Stomach (tissue), 4 donors: ENCODE measurements around the gene ZSWIM5.

Source experiments
- POLR2A ChIP-seq, 4 donors: fragments of 450-650 bp; IDR thresholded peaks; one replicate each; pipeline ENCODE4 v1.6.1; 2016; ENCODE audit warnings: antibody characterized with exemption in 4 of 4, control low read depth in 2 of 4, mild to moderate bottlenecking in 1 of 4, moderate library complexity in 1 of 4
- TF ChIP-seq, protein P1 (sequence below), 7 experiments: fragments of 450-650 bp in 4 of 7; fragments of 200-600 bp in 3 of 7; sonication (generic) in 3 of 7; IDR thresholded peaks; one replicate each; pipeline ENCODE4 v1.5.1; 2016 to 2019; ENCODE audit warnings: antibody characterized with exemption in 7 of 7, control low read depth in 2 of 7, mild to moderate bottlenecking in 1 of 7

DNA sequence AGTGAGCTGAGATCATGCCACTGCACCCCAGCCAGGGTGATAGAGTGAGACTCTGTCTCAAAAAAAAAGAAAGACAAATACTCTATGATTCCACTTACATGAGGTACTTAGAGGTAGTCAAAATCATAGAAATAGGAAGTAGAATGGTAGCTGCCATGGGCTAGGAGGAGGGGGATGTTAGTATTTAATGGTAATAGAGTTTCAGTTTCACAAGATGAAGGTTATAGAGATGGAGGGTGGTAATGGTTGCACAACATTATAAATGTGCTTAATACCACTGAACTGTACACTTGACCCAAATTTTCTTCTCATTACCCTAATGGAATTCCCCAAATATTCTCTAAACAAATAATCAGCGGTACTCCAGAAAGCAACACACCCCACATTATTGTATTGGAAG lies 232.8 kb downstream of the ZSWIM5 start:
- TF ChIP-seq, protein P1, sequence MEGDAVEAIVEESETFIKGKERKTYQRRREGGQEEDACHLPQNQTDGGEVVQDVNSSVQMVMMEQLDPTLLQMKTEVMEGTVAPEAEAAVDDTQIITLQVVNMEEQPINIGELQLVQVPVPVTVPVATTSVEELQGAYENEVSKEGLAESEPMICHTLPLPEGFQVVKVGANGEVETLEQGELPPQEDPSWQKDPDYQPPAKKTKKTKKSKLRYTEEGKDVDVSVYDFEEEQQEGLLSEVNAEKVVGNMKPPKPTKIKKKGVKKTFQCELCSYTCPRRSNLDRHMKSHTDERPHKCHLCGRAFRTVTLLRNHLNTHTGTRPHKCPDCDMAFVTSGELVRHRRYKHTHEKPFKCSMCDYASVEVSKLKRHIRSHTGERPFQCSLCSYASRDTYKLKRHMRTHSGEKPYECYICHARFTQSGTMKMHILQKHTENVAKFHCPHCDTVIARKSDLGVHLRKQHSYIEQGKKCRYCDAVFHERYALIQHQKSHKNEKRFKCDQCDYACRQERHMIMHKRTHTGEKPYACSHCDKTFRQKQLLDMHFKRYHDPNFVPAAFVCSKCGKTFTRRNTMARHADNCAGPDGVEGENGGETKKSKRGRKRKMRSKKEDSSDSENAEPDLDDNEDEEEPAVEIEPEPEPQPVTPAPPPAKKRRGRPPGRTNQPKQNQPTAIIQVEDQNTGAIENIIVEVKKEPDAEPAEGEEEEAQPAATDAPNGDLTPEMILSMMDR (IDR thresholded peaks at IDR 0.05), result no peak
- no peak for TF ChIP-seq POLR2A (IDR thresholded peaks at IDR 0.05)
